Measurements from ENCODE around the gene SEMA3D.

GRCh38 chr7:85125176-85125575, 61.7 kb downstream of the SEMA3D start:
- TF ChIP-seq RCOR1 (IDR thresholded peaks at IDR 0.05; ENCODE audit: insufficient replicate concordance, low read length) (no peak), SMC3 (IDR thresholded peaks at IDR 0.05; ENCODE audit: low read depth, low read length) (no peak), CTCF (conservative IDR thresholded peaks at IDR 0.05; ENCODE audit: low read depth, low read length) (no peak), USF2 (IDR thresholded peaks at IDR 0.05; ENCODE audit: low read depth, low read length) (no peak), FOS (IDR thresholded peaks at IDR 0.05; ENCODE audit: low read depth, low read length) (no peak), RAD21 (IDR thresholded peaks at IDR 0.05; ENCODE audit: low read length) (no peak), POLR2A (IDR thresholded peaks at IDR 0.05; ENCODE audit: low read depth, low read length) (no peak), NFE2L2 (IDR thresholded peaks at IDR 0.05; ENCODE audit: low read depth, low read length) (no peak), MXI1 (IDR thresholded peaks at IDR 0.05; ENCODE audit: borderline replicate concordance, low read depth, low read length) (no peak), CHD1 (IDR thresholded peaks at IDR 0.05; ENCODE audit: low read depth, low read length) (no peak), RFX5 (IDR thresholded peaks at IDR 0.05; ENCODE audit: low read depth, low read length) (no peak), ELK1 (IDR thresholded peaks at IDR 0.05; ENCODE audit: borderline replicate concordance, low read depth, low read length) (no peak), BHLHE40 (IDR thresholded peaks at IDR 0.05; ENCODE audit: low read depth, low read length) (no peak), MAFK (IDR thresholded peaks at IDR 0.05; ENCODE audit: low read depth, low read length) (no peak)
